Smooth muscle cell (in vitro differentiated cells): ENCODE data around the gene GPR132. TPM values are rescaled to one million over a fixed set of nuclear protein-coding genes. Genes with fewer than 3 reads are reported as not detected.

ENCODE experiments used
- DNase-seq: peaks from one replicate; lab custom pipeline; 2025; ENCODE audit not compliant: unreplicated experiment; lab: John Stamatoyannopoulos, UW
- H2AFZ ChIP-seq: fragments of 200-600 bp; sonication (generic); 2 replicates; pipeline ENCODE4 v1.6.0; 2016; ENCODE audit warnings: antibody characterized with exemption, low read depth, mild to moderate bottlenecking
- H3F3A ChIP-seq: fragments of 200-600 bp; sonication (generic); 2 replicates; pipeline ENCODE4 v1.6.0; 2017; ENCODE audit warnings: antibody characterized with exemption, low read depth
- H3K27ac ChIP-seq: fragments of 200-600 bp; sonication (generic); 2 replicates; pipeline ENCODE4 v1.5.1; 2016; ENCODE audit warnings: low read depth, mild to moderate bottlenecking
- H3K27me3 ChIP-seq: fragments of 200-600 bp; sonication (generic); 2 replicates; pipeline ENCODE4 v1.6.1; 2016; ENCODE audit warnings: low read depth, mild to moderate bottlenecking
- H3K36me3 ChIP-seq: fragments of 200-600 bp; sonication (generic); 2 replicates; pipeline ENCODE4 v1.5.1; 2016; ENCODE audit warnings: low read depth
- H3K4me1 ChIP-seq: fragments of 200-600 bp; sonication (generic); 2 replicates; pipeline ENCODE4 v1.5.1; 2016; ENCODE audit warnings: low read depth
- H3K4me2 ChIP-seq: fragments of 200-600 bp; sonication (generic); 2 replicates; pipeline ENCODE4 v1.6.0; 2016; ENCODE audit warnings: mild to moderate bottlenecking
- H3K4me3 ChIP-seq: fragments of 200-600 bp; sonication (generic); 2 replicates; pipeline ENCODE4 v1.5.1; 2016; ENCODE audit warnings: mild to moderate bottlenecking
- H3K79me2 ChIP-seq: fragments of 200-600 bp; sonication (generic); 2 replicates; pipeline ENCODE4 v1.6.0; 2016; ENCODE audit warnings: low read depth, mild to moderate bottlenecking
- H3K9ac ChIP-seq: fragments of 200-600 bp; sonication (generic); 2 replicates; pipeline ENCODE4 v1.6.0; 2016; ENCODE audit warnings: low read depth
- H3K9me3 ChIP-seq: fragments of 200-600 bp; sonication (generic); replicated peaks from 2 replicates; pipeline ENCODE4 v1.5.1; 2016; ENCODE audit warnings: low read depth
- H4K20me1 ChIP-seq: fragments of 200-600 bp; sonication (generic); 2 replicates; pipeline ENCODE4 v1.6.0; 2016; ENCODE audit warnings: low read depth
- CTCF ChIP-seq: fragments of 200-600 bp; sonication (generic); IDR thresholded peaks from 2 replicates; pipeline ENCODE4 v1.5.1; 2017; ENCODE audit warnings: borderline replicate concordance, mild to moderate bottlenecking, antibody characterized with exemption; ENCODE audit not compliant: insufficient read depth, poor library complexity, severe bottlenecking
- WGBS: methylation state at CpG from one replicate; pipeline ENCODE4 v1.1.7; 2016; ENCODE audit warnings: low lambda C conversion rate; 5-methylcytosine and 5-hydroxymethylcytosine counted together
- polyA plus RNA-seq: library from polyadenylated mRNA; unstranded; fragments of >200 nt; fragmentation: Nextera tagmentation; extraction: Ambion mirVana; gene quantifications from 2 replicates; pipeline ENCODE4 v1.2.1, GENCODE V29; 2016
- total RNA-seq: library from RNA; depleted of rRNA; stranded (reverse); fragments of >200 nt; gene quantifications from 2 replicates; pipeline ENCODE4 v1.2.3, GENCODE V29; 2014

GPR132 gene
- total and polyA plus RNA-seq, 2 experiments from 2014 or later: 0.18 to 0.62 TPM

- no peaks in the 10 kb centered on the region for H3K27me3 ChIP-seq
- H3K79me2 ChIP-seq: no peaks in the 10 kb centered on the region
- 95% methylated on average over 13 of the region's 14 CpGs for WGBS
- H3K4me3 ChIP-seq: no peak overlapping the region
- H3K9ac ChIP-seq: no peak overlapping the region
- no peak overlapping the region for H3K27ac ChIP-seq
- no peak for TF ChIP-seq CTCF
- no peak overlapping the region for H2AFZ ChIP-seq
- H4K20me1 ChIP-seq: no peaks in the 10 kb centered on the region
- no peaks in the 10 kb centered on the region for H3K9me3 ChIP-seq
- H3F3A ChIP-seq: no peaks in the 10 kb centered on the region
- DNase-seq: no peak
- no peaks in the 10 kb centered on the region for H3K36me3 ChIP-seq
- no peak overlapping the region for H3K4me2 ChIP-seq
- no peaks in the 10 kb centered on the region for H3K4me1 ChIP-seq
Observed at GRCh38 chr14:105058521-105059034, 6.7 kb downstream of the GPR132 start.

GRCh38 chr14:105056303-105056831, 8.9 kb downstream of the GPR132 start:
- no peak overlapping the region for H3K9ac ChIP-seq
- 76% methylated on average over 22 of the region's 22 CpGs for WGBS
- no peak overlapping the region for H2AFZ ChIP-seq
- H3K4me1 ChIP-seq: no peaks in the 10 kb centered on the region
- H3K4me3 ChIP-seq: no peak overlapping the region
- H3K79me2 ChIP-seq: no peaks in the 10 kb centered on the region
- H3K27ac ChIP-seq: no peak overlapping the region
- H3K27me3 ChIP-seq: no peaks in the 10 kb centered on the region
- H3K9me3 ChIP-seq: no peaks in the 10 kb centered on the region
- TF ChIP-seq CTCF: no peak
- H3K4me2 ChIP-seq: no peak overlapping the region
- DNase-seq: no peak
- H4K20me1 ChIP-seq: no peaks in the 10 kb centered on the region
- H3F3A ChIP-seq: no peaks in the 10 kb centered on the region
- no peaks in the 10 kb centered on the region for H3K36me3 ChIP-seq

- 83% methylated on average over 32 of the region's 33 CpGs for WGBS
- Histone ChIP-seq H3K4me3 (no peak overlapping the region), H3K79me2 (no peaks in the 10 kb centered on the region), H3F3A (no peaks in the 10 kb centered on the region), H3K4me2 (no peak overlapping the region), H3K27ac (no peak overlapping the region), H3K9me3 (no peaks in the 10 kb centered on the region), H4K20me1 (no peaks in the 10 kb centered on the region), H3K9ac (no peak overlapping the region), H3K27me3 (no peaks in the 10 kb centered on the region), H2AFZ (no peak overlapping the region), H3K36me3 (no peaks in the 10 kb centered on the region), H3K4me1 (no peaks in the 10 kb centered on the region)
- no peak for DNase-seq
- TF ChIP-seq CTCF: no peak
Observed at GRCh38 chr14:105055736-105056302, 9.4 kb downstream of the GPR132 start.

GRCh38 chr14:105055334-105055733, 9.9 kb downstream of the GPR132 start:
- H3K27me3 ChIP-seq: no peaks in the 10 kb centered on the region
- H3K9me3 ChIP-seq: no peaks in the 10 kb centered on the region
- H3F3A ChIP-seq: no peaks in the 10 kb centered on the region
- no peak overlapping the region for H3K27ac ChIP-seq
- no peak overlapping the region for H2AFZ ChIP-seq
- 85% methylated on average over 15 of the region's 15 CpGs for WGBS
- DNase-seq: no peak
- no peaks in the 10 kb centered on the region for H3K4me1 ChIP-seq
- H3K4me2 ChIP-seq: no peak overlapping the region
- no peaks in the 10 kb centered on the region for H3K36me3 ChIP-seq
- H4K20me1 ChIP-seq: no peaks in the 10 kb centered on the region
- no peak overlapping the region for H3K4me3 ChIP-seq
- no peak for TF ChIP-seq CTCF
- no peak overlapping the region for H3K9ac ChIP-seq
- H3K79me2 ChIP-seq: no peaks in the 10 kb centered on the region
